GM19452 (cell line): ENCODE results near the gene ARHGEF25.
"Not testable (repeated sequence)": the region's sequence is repeated elsewhere in the genome, so short reads cannot be mapped to it uniquely, and the experiment has no call there.

Experiments
- ATAC-seq: cut with Tn5 transposase; IDR thresholded peaks from one replicate; pipeline ENCODE4 v1.9.1; 2021; ENCODE audit not compliant: unreplicated experiment

The ARHGEF25 gene

GRCh38 chr12:57607958-57608663 lies 3.1 kb upstream of the ARHGEF25 start:
- ATAC-seq, result no peak

- no peak for ATAC-seq
Observed at GRCh38 chr12:57609101-57609780, 2.0 kb upstream of the ARHGEF25 start.

- no peak for ATAC-seq
Observed at GRCh38 chr12:57609781-57610553, 1.3 kb upstream of the ARHGEF25 start.

GRCh38 chr12:57610554-57611107 lies 604 bp upstream of the ARHGEF25 start:
- no peak for ATAC-seq

GRCh38 chr12:57611827-57612710 lies 834 bp downstream of the ARHGEF25 start:
- no peak for ATAC-seq

GRCh38 chr12:57612711-57613426 lies 1.6 kb downstream of the ARHGEF25 start:
- no peak for ATAC-seq

GRCh38 chr12:57613427-57614109 lies 2.3 kb downstream of the ARHGEF25 start:
- ATAC-seq, result no peak

GRCh38 chr12:57614178-57614947 lies 3.1 kb downstream of the ARHGEF25 start:
- peak; percentile 57 for ATAC-seq

- no peak for ATAC-seq
Observed at GRCh38 chr12:57614948-57615500, 3.8 kb downstream of the ARHGEF25 start.

GRCh38 chr12:57615637-57616036 lies 4.4 kb downstream of the ARHGEF25 start:
- ATAC-seq, result no peak

GRCh38 chr12:57616383-57617101 lies 5.3 kb downstream of the ARHGEF25 start:
- no peak for ATAC-seq

GRCh38 chr12:57617942-57618341 lies 6.7 kb downstream of the ARHGEF25 start:
- no peak for ATAC-seq

GRCh38 chr12:57618431-57618830 lies 7.2 kb downstream of the ARHGEF25 start:
- ATAC-seq, result not testable (repeated sequence)

GRCh38 chr12:57618966-57619433 lies 7.8 kb downstream of the ARHGEF25 start:
- ATAC-seq, result no peak

- no peak for ATAC-seq
Observed at GRCh38 chr12:57619434-57620244, 8.4 kb downstream of the ARHGEF25 start.

- no peak for ATAC-seq
Observed at GRCh38 chr12:57620245-57620935, 9.2 kb downstream of the ARHGEF25 start.
